ELR (cell line): ENCODE data around the gene STEEP1.
"Not testable (repeated sequence)": the region's sequence is repeated elsewhere in the genome, so short reads cannot be mapped to it uniquely, and the experiment has no call there.

ENCODE experiments used
- DNase-seq: peaks from one replicate; pipeline ENCODE4 v3.0.0-alpha.2; 2015; ENCODE audit warnings: low read depth

The STEEP1 gene

DNA sequence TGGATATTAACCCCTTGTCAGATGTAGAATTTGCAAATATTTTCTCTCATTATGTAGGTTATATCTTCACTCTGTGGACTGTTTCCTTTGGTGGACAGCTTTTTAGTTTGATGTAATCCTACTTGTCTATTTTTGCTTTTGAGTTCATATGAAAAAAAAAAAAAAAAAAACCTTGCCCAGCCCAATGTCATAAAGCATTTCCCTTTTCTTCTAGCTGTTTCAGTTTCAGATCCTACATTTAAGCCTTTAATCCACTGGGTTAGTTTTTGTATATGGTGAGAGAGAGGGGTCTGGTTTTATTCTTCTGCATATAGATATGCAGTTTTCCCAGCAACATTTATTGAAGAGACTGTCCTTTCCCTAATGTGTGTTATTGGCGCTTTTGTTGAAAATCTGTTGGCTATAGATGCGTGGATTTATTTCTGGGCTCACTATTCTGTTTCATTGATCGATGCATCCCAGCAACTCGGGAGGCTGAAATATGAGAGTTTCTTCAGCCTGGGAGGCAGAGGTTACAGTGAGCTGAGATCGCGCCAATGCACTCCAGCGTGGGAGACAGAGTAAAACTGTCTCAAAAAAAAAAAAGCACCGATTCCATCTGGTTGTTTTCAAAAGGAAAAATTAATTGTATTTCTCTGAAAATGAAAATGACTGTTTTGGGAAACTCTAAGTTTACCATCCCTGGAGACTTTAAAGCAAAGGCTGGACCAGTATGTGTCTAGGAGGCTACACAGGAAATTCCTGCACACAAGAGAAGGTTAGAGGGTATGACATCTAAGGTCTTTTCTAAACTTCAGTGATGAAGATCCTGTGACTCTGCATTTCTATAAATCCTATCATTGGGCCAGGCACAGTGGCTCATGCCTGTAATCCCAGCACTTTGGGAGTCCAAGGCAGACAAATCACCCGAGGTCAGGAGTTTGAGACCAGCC lies 35.6 kb downstream of the STEEP1 start:
- DNase-seq = no peak

- no peak for DNase-seq
Measured at GRCh38 chrX:119523664-119524184, 41.5 kb downstream of the STEEP1 start.

- no peak for DNase-seq
Measured at GRCh38 chrX:119521246-119521645, 44.0 kb downstream of the STEEP1 start.

DNA sequence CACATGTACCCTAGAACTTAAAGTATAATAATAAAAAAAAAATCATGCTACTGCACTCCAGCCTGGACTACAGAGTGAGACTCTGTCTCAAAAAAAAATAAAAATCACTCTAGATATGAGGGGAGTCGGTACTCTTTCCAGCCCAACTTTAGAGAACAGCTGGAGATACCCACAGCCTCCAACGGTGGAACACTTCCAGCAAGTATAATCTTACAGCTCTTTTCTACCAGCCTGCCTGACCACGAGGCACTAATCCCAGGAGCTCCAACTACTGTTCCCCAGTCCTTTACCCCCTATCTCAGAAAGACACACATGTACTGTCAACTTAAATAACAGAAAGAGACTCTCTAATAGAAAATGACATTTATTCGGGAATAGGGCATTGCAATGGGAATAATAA lies 46.8 kb downstream of the STEEP1 start:
- DNase-seq = no peak

DNA sequence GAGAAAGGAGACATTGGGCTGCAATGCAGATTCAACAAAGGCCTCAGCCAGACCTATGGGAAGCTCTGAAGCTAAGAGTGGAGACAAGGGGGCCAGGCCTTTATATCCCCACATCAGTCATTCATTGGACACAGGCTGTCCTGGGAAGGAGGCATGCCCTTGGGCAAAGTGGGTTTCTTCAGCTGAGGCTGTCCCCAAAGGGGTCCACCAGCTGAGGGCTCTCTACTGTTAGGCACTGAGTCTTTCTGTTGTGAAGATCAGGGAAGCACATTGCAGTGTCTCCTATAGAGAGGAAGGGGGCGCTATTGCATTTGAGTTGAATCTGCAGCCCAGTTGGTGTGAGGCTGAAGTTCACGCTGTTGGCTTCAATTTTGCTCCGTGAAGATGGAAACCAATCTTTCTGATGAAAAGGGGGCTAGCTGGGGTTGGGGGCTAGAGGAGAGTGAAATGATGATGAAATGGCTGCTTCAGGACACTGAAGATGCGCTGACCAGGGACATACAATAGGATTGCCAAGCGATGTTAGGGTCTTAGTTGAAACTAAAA lies 49.0 kb downstream of the STEEP1 start:
- peak; percentile 75 for DNase-seq

DNA sequence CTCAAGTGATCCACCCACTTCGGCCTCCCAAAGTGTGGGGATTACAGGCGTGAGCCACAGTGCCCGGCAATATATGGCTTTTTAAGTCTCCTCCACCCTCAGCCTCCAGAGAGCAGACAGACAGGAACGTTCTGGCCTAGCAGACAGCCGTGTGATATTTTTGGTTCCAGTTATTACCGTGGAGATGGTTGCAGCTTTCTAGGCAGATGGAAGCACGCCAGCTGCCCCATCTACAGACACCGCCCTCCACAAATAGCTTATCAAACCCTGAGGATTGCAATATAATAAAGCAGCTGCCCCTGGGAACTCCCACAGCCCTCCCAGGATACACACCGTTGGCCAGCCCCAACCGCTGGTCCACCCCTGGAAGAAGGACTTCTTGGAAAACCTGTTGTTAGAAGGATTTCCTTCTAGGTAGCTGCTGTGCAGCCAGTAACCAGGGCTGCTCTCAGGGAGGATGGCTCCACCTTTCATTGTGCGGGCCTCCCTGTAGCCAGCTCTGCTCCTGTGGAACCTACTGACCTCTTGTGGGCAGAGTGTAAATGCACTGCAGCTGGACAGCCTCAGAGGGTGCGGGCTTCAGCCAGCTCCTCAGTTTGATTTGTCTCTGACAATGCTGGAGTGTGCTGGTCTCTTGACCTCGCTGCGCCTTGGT lies 52.9 kb downstream of the STEEP1 start:
- DNase-seq = peak; percentile 75

- no peak for DNase-seq
Measured at GRCh38 chrX:119507206-119507605, 58.0 kb downstream of the STEEP1 start.

GRCh38 chrX:119505945-119506344 lies 59.3 kb downstream of the STEEP1 start:
- DNase-seq = no peak

DNA sequence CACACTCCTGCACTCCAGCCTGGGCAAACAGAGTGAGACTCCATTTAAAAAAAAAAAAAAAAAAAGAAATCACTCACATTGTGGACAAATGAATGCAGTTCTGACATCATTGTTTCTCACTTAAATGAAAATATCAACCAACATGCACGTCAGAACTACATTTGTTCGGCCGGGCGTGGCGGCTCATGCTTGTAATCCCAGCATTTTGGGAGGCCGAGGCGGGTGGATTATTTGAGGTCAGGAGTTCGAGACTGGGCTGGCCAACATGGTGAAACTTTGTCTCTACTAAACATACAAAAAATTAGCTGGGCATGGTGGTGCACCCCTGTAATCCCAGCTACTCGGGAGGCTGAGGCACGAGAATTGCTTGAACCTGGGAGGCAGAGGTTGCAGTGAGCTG lies 60.1 kb downstream of the STEEP1 start:
- DNase-seq = not testable (repeated sequence)

DNA sequence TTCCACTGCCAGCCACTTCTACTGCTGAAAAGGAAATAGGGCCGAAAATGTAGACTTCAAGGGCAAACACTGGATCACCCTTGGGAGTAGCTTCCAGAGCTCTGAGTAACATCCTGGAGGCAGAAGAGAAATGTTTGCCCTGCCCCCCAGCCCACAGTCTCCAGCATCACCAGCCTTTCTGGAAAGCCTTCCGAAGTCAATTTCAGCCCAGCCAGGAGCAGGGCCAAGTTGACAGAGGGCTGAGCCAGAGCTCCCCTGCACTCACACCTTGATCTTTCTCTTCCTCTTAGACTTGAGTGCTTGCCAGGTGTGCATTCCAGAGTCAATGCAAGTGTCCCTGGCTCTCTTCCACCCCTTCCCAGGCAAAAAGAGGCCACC lies 61.7 kb downstream of the STEEP1 start:
- peak; percentile 83 for DNase-seq

GRCh38 chrX:119502727-119503483 lies 62.3 kb downstream of the STEEP1 start:
- DNase-seq = peak; percentile 40

- DNase-seq = no peak
Measured at GRCh38 chrX:119501511-119502148, 63.6 kb downstream of the STEEP1 start.

DNA sequence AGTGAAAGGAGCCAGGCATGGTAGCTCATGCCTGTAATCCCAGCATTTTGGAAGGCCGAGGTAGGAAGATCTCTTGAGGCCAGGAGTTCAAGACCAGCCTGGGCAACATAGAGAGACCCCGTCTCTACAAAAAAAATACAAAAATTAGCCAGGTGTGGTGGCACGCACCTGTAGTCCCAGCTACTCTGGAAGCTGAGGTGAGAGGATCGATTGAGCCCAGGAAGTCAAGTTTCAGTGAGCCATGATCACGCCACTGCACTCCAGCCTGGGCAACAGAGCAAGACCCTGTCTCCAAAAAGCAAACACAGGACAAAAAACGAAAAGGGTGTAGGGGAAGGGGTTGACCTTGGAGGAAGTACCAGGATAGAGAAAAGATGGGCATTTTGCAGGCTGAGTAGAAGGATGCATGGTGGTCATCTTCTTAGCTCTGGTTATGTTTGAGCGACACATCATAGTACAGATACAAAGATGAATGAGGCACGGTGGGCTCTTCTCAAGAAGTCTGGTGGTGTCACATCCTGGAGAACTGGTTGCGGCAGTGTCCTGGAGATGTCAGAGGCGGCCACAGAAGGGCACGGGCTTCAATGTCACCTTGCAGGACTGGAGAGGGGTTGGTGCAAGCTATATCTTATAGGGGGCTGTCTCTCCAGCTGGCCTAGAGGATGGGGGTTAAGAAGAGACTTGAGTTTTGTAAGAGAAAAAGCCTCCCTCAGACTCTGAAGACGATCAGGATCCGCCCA lies 65.0 kb downstream of the STEEP1 start:
- no peak for DNase-seq

DNA sequence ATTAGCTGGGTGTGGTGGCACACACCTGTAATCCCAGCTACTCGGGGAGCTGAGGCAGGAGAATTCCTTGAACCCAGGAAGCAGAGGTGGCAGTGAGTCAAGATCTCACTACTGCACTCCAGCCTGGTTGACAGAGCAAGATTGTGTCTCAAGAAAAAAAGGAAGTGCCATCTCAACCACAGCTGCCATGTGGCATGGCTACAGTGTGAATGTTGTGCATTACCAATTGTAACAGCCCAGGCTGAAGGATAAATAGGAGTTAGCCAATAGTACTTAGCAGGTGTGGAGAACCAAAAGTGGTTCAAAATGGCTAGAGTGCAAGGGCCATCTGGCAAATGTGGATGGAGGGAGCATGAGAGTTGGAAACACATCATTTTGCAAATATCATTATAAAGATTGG lies 68.0 kb downstream of the STEEP1 start:
- DNase-seq = no peak

DNA sequence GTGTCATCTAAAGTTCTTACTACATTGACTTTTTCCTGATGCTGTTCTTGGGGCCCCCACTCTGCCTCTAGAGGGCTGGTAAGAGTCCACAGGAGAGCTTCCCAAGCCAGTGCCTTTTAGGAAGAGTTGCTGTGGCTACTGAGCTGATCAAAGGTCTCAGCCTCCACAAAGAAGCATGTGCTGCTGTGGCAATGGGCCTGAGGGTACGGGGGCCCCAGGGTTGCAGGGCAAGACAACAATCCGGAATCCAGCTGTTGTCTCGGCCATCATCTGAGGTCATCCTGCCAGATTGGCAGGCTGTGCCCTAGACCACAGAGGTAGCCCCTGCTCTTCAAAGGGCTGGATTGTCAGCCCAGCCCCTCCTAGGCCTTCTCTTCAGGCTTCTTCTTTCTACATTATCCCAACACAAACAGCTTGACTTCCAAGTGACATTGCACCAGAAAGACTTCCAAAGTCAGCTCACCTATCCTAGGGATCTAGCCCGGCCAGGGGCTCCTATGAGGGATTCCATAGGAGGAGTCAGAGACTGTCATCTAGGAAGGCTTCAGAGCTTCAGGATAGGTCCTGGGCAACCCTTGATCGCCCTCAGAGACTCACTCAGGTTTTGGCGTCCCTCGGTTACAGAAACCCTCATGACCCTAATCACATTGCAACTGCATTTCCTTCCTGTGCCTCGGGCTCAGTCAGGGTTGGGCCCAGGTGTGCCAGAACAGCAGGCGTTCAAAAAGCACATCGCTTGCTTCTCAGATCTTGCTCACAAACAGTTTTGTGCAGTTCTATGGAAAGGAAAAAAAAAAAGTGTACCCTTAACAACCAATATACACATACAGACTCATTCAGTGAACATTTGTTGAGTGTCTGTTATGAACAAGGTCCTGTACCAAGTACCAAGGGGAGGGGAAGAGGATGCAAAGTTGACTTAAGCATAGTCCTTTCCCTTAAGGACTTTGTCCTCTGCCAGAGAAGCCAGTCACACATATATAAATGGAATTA lies 69.2 kb downstream of the STEEP1 start:
- DNase-seq = no peak

GRCh38 chrX:119493851-119494495 lies 71.2 kb downstream of the STEEP1 start:
- not testable (repeated sequence) for DNase-seq

- no peak for DNase-seq
Measured at GRCh38 chrX:119492463-119492862, 72.7 kb downstream of the STEEP1 start.

- DNase-seq = no peak
Measured at GRCh38 chrX:119489212-119490074, 75.8 kb downstream of the STEEP1 start.
